ENCODE measurements around the gene PFN1.

DNA sequence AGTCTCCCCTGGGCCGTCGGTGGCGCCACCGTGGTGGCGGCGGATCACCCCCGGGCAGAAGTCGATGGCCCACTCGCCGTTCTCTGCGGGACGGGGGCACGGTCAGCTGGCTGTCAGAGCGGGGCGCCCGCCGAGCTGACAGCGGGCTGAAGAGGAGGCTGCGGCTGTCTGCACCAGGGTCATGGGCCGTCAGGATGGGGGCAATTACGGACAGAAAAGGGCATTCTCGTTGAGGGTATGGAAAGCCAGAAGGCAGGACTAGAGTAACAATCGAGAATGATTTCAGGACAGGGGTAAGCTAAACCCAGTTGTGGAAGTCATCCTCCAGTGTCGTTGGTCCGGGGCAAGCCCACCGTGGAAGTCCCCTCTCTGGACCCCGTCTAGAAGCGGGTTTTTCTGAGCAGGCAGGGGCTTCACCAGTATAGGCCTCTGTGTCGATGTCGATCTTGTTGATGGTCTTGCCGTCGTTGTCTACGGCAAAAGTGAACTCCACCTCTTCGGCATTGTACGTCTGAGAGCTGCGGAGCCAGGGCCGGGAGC lies 47.2 kb downstream of the PFN1 start:
- TF ChIP-seq POLR2A (IDR thresholded peaks at IDR 0.05; ENCODE audit: low read length) (no peak), GATA1 (IDR thresholded peaks at IDR 0.05; ENCODE audit: low read depth, low read length) (no peak)
